Body of pancreas (tissue), 4 donors: ENCODE measurements around the gene TNRC6C. TPM values are rescaled to one million over a fixed set of nuclear protein-coding genes. Genes with fewer than 3 reads are reported as not detected.
"Not testable (repeated sequence)": the region's sequence is repeated elsewhere in the genome, so short reads cannot be mapped to it uniquely, and the experiment has no call there.

ENCODE experiments used
- ATAC-seq: fragments of 150-250 bp; one replicate; pipeline ENCODE4 v1.9.1; 2016
- DNase-seq, 4 donors: peaks; one replicate each; pipeline ENCODE4 v3.0.0-alpha.2; 2019
- H3K27ac ChIP-seq, 4 donors: fragments of 200-600 bp; sonication (generic); 1 replicate in 3 of 4; 2 replicates in 1 of 4; pipeline versions ENCODE4 v1.5.1 to v1.6.1; 2016 to 2019; ENCODE audit warnings: mild to moderate bottlenecking in 1 of 4, mixed read lengths in 1 of 4, moderate library complexity in 1 of 4
- H3K27me3 ChIP-seq, 2 donors: fragments of 200-600 bp; sonication (generic); one replicate each; pipeline ENCODE4 v1.6.0; 2016; ENCODE audit warnings: mild to moderate bottlenecking in 1 of 2
- H3K36me3 ChIP-seq, 2 donors: fragments of 200-600 bp; sonication (generic); replicated peaks in 1 of 2; 2 replicates each; pipeline ENCODE4 v1.5.1; 2016; ENCODE audit warnings: low read depth in 2 of 2; ENCODE audit not compliant: insufficient read depth in 1 of 2
- H3K4me1 ChIP-seq: fragments of 200-600 bp; sonication (generic); one replicate; pipeline ENCODE4 v1.6.0; 2016
- H3K4me3 ChIP-seq, 2 donors: fragments of 200-600 bp; sonication (generic); 1 replicate in 1 of 2; 2 replicates in 1 of 2; pipeline ENCODE4 v1.5.1; 2016 to 2019
- H3K9me3 ChIP-seq, 3 donors: fragments of 200-600 bp; sonication (generic); 1 replicate in 2 of 3; 2 replicates in 1 of 3; pipeline ENCODE4 v1.5.1; 2016
- POLR2A ChIP-seq, 3 donors: fragments of 450-650 bp; IDR thresholded peaks; one replicate each; pipeline ENCODE4 v1.6.1; 2016; ENCODE audit warnings: antibody characterized with exemption in 3 of 3, mild to moderate bottlenecking in 2 of 3
- WGBS, 2 donors: methylation state at CpG; one replicate each; pipeline ENCODE4 v1.1.5; 2017; 5-methylcytosine and 5-hydroxymethylcytosine counted together
- intact Hi-C: fragments of 100-400 bp; cut with DNase I; formaldehyde crosslinking; loops from one replicate; pipeline ENCODE4 v1.15.1; 2023
- total RNA-seq, 2 donors: library from RNA; depleted of rRNA; stranded (reverse); fragments of >200 nt; gene quantifications; one replicate each; pipeline ENCODE4 v1.1.0, GENCODE V29; 2016
- TF ChIP-seq, protein P1 (sequence below), 7 experiments: fragments of 450-650 bp in 4 of 7; fragments of 200-600 bp in 3 of 7; sonication (generic) in 3 of 7; IDR thresholded peaks; one replicate each; pipeline ENCODE4 v1.5.1; 2016 to 2019; ENCODE audit warnings: antibody characterized with exemption in 7 of 7

TNRC6C gene
- total RNA-seq, 2 donors from 2014 or later: 4.9 to 13.5 TPM

GRCh38 chr17:78112518-78113471 lies 154.3 kb downstream of the TNRC6C start:
- 47 to 78% methylated on average over 11 to 33 of the region's 33 CpGs for WGBS, 2 donors
- Histone ChIP-seq H3K27ac (no peak overlapping the region), H3K27me3 (no peaks in the 10 kb centered on the region), H3K4me1 (peaks cover 18% of the 10 kb centered on the region), H3K4me3 (no peak overlapping the region), H3K9me3 (no peaks in the 10 kb centered on the region), H3K36me3 (peaks cover 0 to 2% of the 10 kb centered on the region in 2 donors)
- intact Hi-C loops: loop anchor here (5.0 to 10.0 kb wide), 3 partner anchors 52 to 312 kb away; partner anchors contain the start of gene SYNGR2
- TF ChIP-seq, protein P1, sequence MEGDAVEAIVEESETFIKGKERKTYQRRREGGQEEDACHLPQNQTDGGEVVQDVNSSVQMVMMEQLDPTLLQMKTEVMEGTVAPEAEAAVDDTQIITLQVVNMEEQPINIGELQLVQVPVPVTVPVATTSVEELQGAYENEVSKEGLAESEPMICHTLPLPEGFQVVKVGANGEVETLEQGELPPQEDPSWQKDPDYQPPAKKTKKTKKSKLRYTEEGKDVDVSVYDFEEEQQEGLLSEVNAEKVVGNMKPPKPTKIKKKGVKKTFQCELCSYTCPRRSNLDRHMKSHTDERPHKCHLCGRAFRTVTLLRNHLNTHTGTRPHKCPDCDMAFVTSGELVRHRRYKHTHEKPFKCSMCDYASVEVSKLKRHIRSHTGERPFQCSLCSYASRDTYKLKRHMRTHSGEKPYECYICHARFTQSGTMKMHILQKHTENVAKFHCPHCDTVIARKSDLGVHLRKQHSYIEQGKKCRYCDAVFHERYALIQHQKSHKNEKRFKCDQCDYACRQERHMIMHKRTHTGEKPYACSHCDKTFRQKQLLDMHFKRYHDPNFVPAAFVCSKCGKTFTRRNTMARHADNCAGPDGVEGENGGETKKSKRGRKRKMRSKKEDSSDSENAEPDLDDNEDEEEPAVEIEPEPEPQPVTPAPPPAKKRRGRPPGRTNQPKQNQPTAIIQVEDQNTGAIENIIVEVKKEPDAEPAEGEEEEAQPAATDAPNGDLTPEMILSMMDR (IDR thresholded peaks at IDR 0.05): peak; percentile 93 to 100 (median 96)
- no peak for TF ChIP-seq POLR2A (IDR thresholded peaks at IDR 0.05)
- ATAC-seq (peak; percentile 77), DNase-seq (peak; percentile 75 to 86 (median 82))

DNA sequence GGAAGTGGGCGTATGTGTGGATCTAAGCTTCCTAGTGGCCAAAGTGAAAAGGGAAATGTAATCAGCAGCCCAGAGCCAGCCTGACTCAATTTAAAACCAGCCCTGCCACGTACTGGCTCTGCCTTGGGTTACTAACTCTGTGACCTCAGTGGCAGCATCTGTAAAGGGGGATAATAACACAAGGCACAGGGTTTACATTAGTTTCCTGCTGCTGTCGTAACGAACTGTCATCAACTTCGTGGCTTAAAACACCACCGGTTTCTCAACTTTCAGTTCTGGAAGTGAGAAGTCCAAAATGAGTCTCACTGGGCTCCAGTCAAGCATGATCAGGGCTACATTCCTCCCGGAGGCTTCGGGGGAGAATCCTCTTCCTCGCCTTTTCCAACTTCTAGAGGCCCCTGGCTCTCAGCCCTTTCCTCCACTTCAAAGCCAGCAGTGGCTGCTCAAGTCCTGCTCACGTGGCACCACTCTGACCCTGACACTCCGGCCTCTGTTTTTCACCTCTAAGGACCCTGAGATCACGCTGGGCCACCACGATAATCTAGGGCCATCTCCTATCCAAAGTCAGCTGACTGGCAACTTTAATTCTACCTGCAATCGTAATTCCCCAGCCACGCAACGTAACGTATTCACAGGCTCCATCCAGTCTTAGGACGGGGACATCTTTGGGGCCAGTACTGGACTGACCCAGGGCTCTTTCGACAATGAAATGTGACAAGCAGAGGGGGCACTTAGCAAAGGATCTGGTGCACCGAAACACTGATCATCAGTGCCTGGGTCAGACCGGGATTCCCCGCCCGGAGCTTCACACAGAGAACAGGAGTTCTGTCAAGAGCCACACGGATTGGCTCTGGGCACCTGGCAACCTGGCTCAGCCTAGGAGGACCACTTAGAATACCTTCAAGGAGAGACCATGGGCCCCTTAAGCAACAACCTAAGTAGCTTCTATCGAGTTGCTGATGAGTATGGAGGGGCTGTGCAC lies 155.6 kb downstream of the TNRC6C start:
- 77 to 84% methylated on average over 22 to 25 of the region's 25 CpGs for WGBS, 2 donors
- ATAC-seq: no peak

GRCh38 chr17:78114831-78115723 lies 156.6 kb downstream of the TNRC6C start:
- H3K36me3 ChIP-seq: peaks cover 0 to 2% of the 10 kb centered on the region in 2 donors
- no peak overlapping the region for H3K4me3 ChIP-seq
- ATAC-seq (no peak), DNase-seq (no peak)
- intact Hi-C loops: loop anchor here (5.0 to 10.0 kb wide), 3 partner anchors 50 to 310 kb away; partner anchors contain the start of gene SYNGR2
- 63 to 74% methylated on average over 14 to 23 of the region's 28 CpGs for WGBS, 2 donors
- no peak overlapping the region for H3K27ac ChIP-seq
- no peaks in the 10 kb centered on the region for H3K9me3 ChIP-seq
- H3K27me3 ChIP-seq: no peaks in the 10 kb centered on the region
- TF ChIP-seq POLR2A (IDR thresholded peaks at IDR 0.05): no peak
- TF ChIP-seq, protein P1 (IDR thresholded peaks at IDR 0.05): no peak
- H3K4me1 ChIP-seq: peaks cover 20% of the 10 kb centered on the region

More for the DNA sequence above, 155.6 kb downstream of the TNRC6C start:
- Histone ChIP-seq H3K9me3 (no peaks in the 10 kb centered on the region), H3K4me3 (no peak overlapping the region), H3K27ac (no peak overlapping the region), H3K27me3 (no peaks in the 10 kb centered on the region), H3K4me1 (peaks cover 20% of the 10 kb centered on the region), H3K36me3 (peaks cover 0 to 2% of the 10 kb centered on the region in 2 donors)
- no peak for DNase-seq
- intact Hi-C loops: loop anchor here (5.0 to 10.0 kb wide), 3 partner anchors 51 to 311 kb away; partner anchors contain the start of gene SYNGR2
- TF ChIP-seq POLR2A (IDR thresholded peaks at IDR 0.05): no peak
- TF ChIP-seq, protein P1 (IDR thresholded peaks at IDR 0.05): no peak

- intact Hi-C loops: loop anchor here (10.0 kb wide), 2 partner anchors 49 to 309 kb away; partner anchors contain the start of gene SYNGR2
- WGBS, 2 donors: 89 to 99% methylated on average over 11 to 16 of the region's 18 CpGs
Measured at GRCh38 chr17:78115803-78116202, 157.3 kb downstream of the TNRC6C start.

More at GRCh38 chr17:78115803-78116202, 157.3 kb downstream of the TNRC6C start:
- not testable (repeated sequence) for DNase-seq, H3K27ac ChIP-seq, H3K4me3 ChIP-seq, H3K36me3 ChIP-seq, ATAC-seq, H3K27me3 ChIP-seq, H3K9me3 ChIP-seq
- H3K4me1 ChIP-seq: peaks cover 20% of the 10 kb centered on the region
